ENCODE measurements around the gene PPARA. TPM values are rescaled to one million over a fixed set of nuclear protein-coding genes. Genes with fewer than 3 reads are reported as not detected.

The PPARA gene
- total RNA-seq, 3 donors from 2014 or later (not counting 1 experiment from before 2014, with no cell fraction given), result 20.1 to 27.8 (median 27.0) TPM

- no peak overlapping the region for H3K27ac ChIP-seq (ENCODE audit: low read length)
- H3K4me1 ChIP-seq (ENCODE audit: control insufficient read depth, insufficient read depth, low read length), result peaks cover 23% of the 10 kb centered on the region
- no peak for TF ChIP-seq CTCF (IDR thresholded peaks at IDR 0.05)
- H3K36me3 ChIP-seq (ENCODE audit: control insufficient read depth, insufficient read depth, low read length), result no peaks in the 10 kb centered on the region
- no peak for ATAC-seq
- Mint-ChIP-seq H3K4me3 (no peak overlapping the region), H3K27ac (no peak overlapping the region), H3K36me3 (no peaks in the 10 kb centered on the region), H3K4me1 (peaks cover 0 to 5% of the 10 kb centered on the region in 2 donors), H3K9me3 (no peaks in the 10 kb centered on the region), H3K27me3 (ENCODE audit: low read depth in 2 of 2) (no peaks in the 10 kb centered on the region)
- 82% methylated on average over 7 of the region's 7 CpGs for WGBS (ENCODE audit: insufficient coverage)
- H3K9me3 ChIP-seq (ENCODE audit: control insufficient read depth, insufficient read depth, low read length), result no peaks in the 10 kb centered on the region
- no peaks in the 10 kb centered on the region for H3K27me3 ChIP-seq (ENCODE audit: control insufficient read depth, insufficient read depth, low read length)
- intact Hi-C loops (cut with micrococcal nuclease), result loop anchor here (5.0 kb wide), 2 partner anchors 177 to 422 kb away; partner anchors contain the start of gene GTSE1
- H3K4me3 ChIP-seq (ENCODE audit: low read length), result no peak overlapping the region
- no peak for DNase-seq
Observed at GRCh38 chr22:46120420-46120737, 29.9 kb upstream of the PPARA start.

- intact Hi-C loops (cut with micrococcal nuclease), result loop anchor here (5.0 kb wide), 2 partner anchors 176 to 421 kb away; partner anchors contain the start of gene GTSE1
- Mint-ChIP-seq H3K4me1 (peaks cover 0 to 5% of the 10 kb centered on the region in 2 donors), H3K4me3 (no peak overlapping the region), H3K27me3 (ENCODE audit: low read depth in 2 of 2) (no peaks in the 10 kb centered on the region), H3K27ac (no peak overlapping the region), H3K36me3 (no peaks in the 10 kb centered on the region), H3K9me3 (no peaks in the 10 kb centered on the region)
- Histone ChIP-seq H3K27me3 (ENCODE audit: control insufficient read depth, insufficient read depth, low read length) (no peaks in the 10 kb centered on the region), H3K4me1 (ENCODE audit: control insufficient read depth, insufficient read depth, low read length) (peaks cover 21% of the 10 kb centered on the region), H3K4me3 (ENCODE audit: low read length) (no peak overlapping the region), H3K36me3 (ENCODE audit: control insufficient read depth, insufficient read depth, low read length) (no peaks in the 10 kb centered on the region), H3K9me3 (ENCODE audit: control insufficient read depth, insufficient read depth, low read length) (no peaks in the 10 kb centered on the region), H3K27ac (ENCODE audit: low read length) (no peak overlapping the region)
- DNase-seq (no peak), ATAC-seq (no peak)
- 84% methylated on average over 6 of the region's 6 CpGs for WGBS (ENCODE audit: insufficient coverage)
- TF ChIP-seq CTCF (IDR thresholded peaks at IDR 0.05), result no peak
Observed at GRCh38 chr22:46121079-46121478, 29.2 kb upstream of the PPARA start.

- ATAC-seq (no peak), DNase-seq (no peak)
- intact Hi-C loops (cut with micrococcal nuclease), result loop anchor here (1.0 to 5.0 kb wide), 3 partner anchors 176 to 421 kb away; partner anchors contain the start of gene GTSE1
- Histone ChIP-seq H3K4me1 (ENCODE audit: control insufficient read depth, insufficient read depth, low read length) (peaks cover 15% of the 10 kb centered on the region), H3K27ac (ENCODE audit: low read length) (no peak overlapping the region), H3K27me3 (ENCODE audit: control insufficient read depth, insufficient read depth, low read length) (no peaks in the 10 kb centered on the region), H3K36me3 (ENCODE audit: control insufficient read depth, insufficient read depth, low read length) (no peaks in the 10 kb centered on the region), H3K4me3 (ENCODE audit: low read length) (no peak overlapping the region), H3K9me3 (ENCODE audit: control insufficient read depth, insufficient read depth, low read length) (no peaks in the 10 kb centered on the region)
- H3K9me3 Mint-ChIP-seq, result no peaks in the 10 kb centered on the region
- WGBS (ENCODE audit: insufficient coverage), result 83% methylated on average over 11 of the region's 11 CpGs
- no peak for TF ChIP-seq CTCF (IDR thresholded peaks at IDR 0.05)
- no peak overlapping the region for H3K4me3 Mint-ChIP-seq
- no peaks in the 10 kb centered on the region for H3K36me3 Mint-ChIP-seq
- H3K4me1 Mint-ChIP-seq, result peaks cover 0 to 2% of the 10 kb centered on the region in 2 donors
- H3K27ac Mint-ChIP-seq, result no peak overlapping the region
- H3K27me3 Mint-ChIP-seq (ENCODE audit: low read depth in 2 of 2), result no peaks in the 10 kb centered on the region
Observed at GRCh38 chr22:46121523-46122287, 28.6 kb upstream of the PPARA start.

All from natural killer cell (primary cell).